Activated CD8-positive, alpha-beta memory T cell treated with anti-CD3 and anti-CD28 coated beads, Interleukin-2, amount 50 U/mL, for 1 hour (primary cell): ENCODE results near the gene FHIT.

Experiments
- DNase-seq: peaks from one replicate; pipeline ENCODE4 v3.0.0-alpha.2; 2020; ENCODE audit errors: extremely low read depth

Gene FHIT

GRCh38 chr3:61169621-61170251 lies 81.5 kb downstream of the FHIT start:
- DNase-seq = no peak

- DNase-seq = no peak
Measured at GRCh38 chr3:61168286-61168685, 83.0 kb downstream of the FHIT start.

GRCh38 chr3:61162965-61163364 lies 88.3 kb downstream of the FHIT start:
- no peak for DNase-seq

- DNase-seq = no peak
Measured at GRCh38 chr3:61158667-61159066, 92.6 kb downstream of the FHIT start.

- DNase-seq = no peak
Measured at GRCh38 chr3:61158216-61158615, 93.0 kb downstream of the FHIT start.

- no peak for DNase-seq
Measured at GRCh38 chr3:61157414-61157813, 93.8 kb downstream of the FHIT start.

- DNase-seq = no peak
Measured at GRCh38 chr3:61155701-61156292, 95.5 kb downstream of the FHIT start.

- no peak for DNase-seq
Measured at GRCh38 chr3:61154457-61155198, 96.6 kb downstream of the FHIT start.

GRCh38 chr3:61152071-61152470 lies 99.2 kb downstream of the FHIT start:
- no peak for DNase-seq

GRCh38 chr3:61149236-61149635 lies 102.0 kb downstream of the FHIT start:
- no peak for DNase-seq

GRCh38 chr3:61146010-61146890 lies 105.0 kb downstream of the FHIT start:
- DNase-seq = no peak

- DNase-seq = no peak
Measured at GRCh38 chr3:61141697-61142096, 109.6 kb downstream of the FHIT start.

GRCh38 chr3:61141227-61141626 lies 110.0 kb downstream of the FHIT start:
- no peak for DNase-seq

- DNase-seq = no peak
Measured at GRCh38 chr3:61139686-61140085, 111.6 kb downstream of the FHIT start.

- DNase-seq = no peak
Measured at GRCh38 chr3:61138401-61138800, 112.9 kb downstream of the FHIT start.

- no peak for DNase-seq
Measured at GRCh38 chr3:61136191-61136590, 115.1 kb downstream of the FHIT start.

GRCh38 chr3:61134532-61134931 lies 116.7 kb downstream of the FHIT start:
- no peak for DNase-seq

GRCh38 chr3:61132062-61132461 lies 119.2 kb downstream of the FHIT start:
- DNase-seq = no peak

- no peak for DNase-seq
Measured at GRCh38 chr3:61118830-61119229, 132.4 kb downstream of the FHIT start.

- DNase-seq = no peak
Measured at GRCh38 chr3:61117045-61117898, 134.0 kb downstream of the FHIT start.

GRCh38 chr3:61114316-61114953 lies 136.8 kb downstream of the FHIT start:
- no peak for DNase-seq
